Retina (tissue), 1 donor: ENCODE results near the gene GSTA2.
"Not testable (repeated sequence)": the region's sequence is repeated elsewhere in the genome, so short reads cannot be mapped to it uniquely, and the experiment has no call there.

Source experiments
- DNase-seq: peaks from one replicate; pipeline ENCODE4 v3.0.0-alpha.2; 2016

Gene GSTA2

DNA sequence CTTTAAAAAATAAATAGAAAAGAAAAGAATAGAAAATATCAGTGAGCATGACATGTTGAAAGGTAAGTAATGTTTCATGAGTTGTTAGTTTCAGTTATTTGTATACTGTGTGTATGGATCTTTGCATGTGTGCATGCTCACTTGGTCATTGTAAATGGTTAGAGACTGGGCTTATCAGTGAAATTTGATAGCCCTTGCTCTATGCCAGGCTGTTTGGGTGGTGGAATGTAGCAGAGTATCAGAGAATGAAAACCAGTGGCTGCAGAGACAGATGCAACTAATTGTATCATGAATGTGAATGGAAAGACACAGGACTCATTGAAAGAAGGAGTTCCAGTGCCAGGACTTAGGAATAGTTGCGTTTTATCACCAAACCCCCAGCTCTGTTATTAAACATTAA is 4.2 kb downstream of the GSTA2 start:
- no peak for DNase-seq

DNA sequence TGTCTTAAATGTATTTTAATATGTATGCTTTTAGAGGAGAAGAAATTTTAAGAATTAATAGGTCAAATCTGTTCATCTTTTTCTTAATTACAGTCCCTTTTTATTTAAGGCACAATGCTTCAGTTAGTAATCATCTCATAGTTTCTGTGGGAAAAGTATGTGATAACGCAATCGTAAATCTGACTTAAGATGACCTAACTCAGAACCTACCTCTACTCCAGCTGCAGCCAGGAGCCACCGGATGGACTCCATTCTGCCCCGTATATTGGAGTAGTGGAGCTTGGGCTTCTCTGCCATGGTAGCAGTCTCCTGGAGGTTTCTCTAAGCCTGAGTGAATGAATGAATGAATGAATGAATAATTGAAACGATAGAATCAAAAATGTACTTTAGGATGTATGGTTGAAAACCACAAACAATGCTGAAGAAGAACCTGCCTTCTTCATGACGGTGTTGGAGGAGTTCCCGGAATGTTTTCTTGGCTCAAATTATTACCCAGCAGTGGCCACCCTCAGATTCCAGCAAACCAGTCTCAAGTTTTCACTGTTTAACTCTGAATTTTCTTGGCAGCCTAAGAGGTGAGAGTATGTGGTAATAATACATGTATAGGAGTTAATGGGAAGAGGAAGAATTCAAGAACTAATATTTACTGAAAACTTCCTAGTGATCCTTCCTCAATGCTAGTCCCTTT is 5.5 kb downstream of the GSTA2 start:
- DNase-seq, result not testable (repeated sequence)

DNA sequence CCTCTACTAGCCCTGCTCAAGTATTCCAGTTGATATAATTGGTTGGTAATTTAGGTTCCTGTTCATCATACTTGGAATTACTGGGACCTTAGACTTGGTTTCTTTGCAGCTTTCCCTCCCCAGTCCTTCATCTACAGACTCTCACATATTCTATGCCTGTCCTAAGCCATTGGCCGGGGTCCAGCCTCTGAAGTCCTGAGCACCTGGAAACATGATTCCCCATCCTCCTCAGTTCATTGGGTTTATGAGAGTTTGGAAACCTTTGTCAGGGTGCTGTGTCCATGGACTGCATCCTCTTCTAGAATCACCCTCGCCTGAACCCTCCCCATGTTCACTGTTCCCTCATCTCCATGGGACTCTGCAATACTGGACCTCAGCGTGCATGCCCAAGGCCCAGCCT is 8.8 kb downstream of the GSTA2 start:
- no peak for DNase-seq

DNA sequence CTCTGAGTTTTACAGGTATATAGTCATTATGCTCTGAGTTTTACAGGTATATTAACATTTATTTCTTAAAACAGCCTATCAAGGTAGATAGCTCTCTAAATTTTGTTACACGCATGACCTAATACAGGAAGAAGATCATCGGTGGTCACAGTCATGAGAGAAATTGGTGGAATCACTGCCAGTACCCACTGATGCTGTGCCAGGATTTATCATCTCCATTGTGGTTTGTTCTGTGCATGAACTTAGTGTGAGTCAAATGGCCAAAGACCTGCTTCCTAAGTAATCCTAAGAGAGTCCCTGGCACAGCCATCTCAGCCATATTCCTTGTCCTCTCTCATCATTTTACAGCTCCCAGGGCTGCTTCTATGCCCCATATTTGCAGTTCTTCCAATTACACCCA is 10.1 kb downstream of the GSTA2 start:
- DNase-seq, result not testable (repeated sequence)

DNA sequence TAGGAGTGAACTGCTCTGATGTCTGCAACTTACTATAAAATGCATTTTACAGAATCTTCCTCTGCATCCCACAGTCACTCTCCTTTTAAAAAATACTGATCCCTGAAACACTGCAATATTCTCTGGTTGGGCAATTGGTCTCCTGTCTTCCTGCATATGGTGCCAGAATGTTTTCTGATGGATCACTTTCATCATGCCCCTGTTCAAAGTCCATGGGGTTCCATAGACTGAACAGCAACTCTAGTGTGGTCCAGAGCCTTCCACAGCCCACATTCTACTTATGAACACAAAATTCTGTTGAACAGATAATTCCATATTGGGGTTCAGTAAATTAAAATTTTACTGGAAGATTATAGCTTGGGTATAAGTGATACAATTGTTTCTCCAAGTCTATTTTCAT is 11.0 kb downstream of the GSTA2 start:
- DNase-seq, result no peak

DNA sequence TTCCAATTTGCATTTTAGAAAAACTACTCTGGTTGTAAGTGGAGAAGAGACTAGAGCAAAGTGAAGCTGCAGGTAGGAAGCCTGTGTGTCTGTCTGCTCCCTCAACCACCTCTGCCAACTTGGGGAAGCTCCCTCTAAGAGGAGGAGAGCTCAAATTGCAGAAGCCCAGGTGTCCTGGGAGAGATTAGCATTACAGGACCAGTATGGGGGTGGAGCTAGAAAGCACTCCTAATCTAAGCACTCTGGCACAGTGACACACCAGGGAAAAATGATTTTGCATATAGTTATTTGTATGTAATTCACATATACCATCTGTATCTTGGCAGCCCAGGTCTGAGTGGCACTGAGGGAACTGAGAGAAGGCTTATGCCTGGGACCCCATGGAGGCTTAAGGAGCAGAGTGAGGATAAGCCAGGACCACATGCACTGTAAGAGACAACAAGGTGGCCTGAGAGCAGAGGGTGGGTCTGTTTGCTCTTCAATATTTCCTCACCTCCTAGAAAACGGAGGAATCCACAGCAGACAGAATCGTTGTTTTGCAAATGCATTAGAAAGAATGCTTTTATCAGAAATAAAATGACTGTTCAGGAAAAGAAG is 13.6 kb downstream of the GSTA2 start:
- no peak for DNase-seq

DNA sequence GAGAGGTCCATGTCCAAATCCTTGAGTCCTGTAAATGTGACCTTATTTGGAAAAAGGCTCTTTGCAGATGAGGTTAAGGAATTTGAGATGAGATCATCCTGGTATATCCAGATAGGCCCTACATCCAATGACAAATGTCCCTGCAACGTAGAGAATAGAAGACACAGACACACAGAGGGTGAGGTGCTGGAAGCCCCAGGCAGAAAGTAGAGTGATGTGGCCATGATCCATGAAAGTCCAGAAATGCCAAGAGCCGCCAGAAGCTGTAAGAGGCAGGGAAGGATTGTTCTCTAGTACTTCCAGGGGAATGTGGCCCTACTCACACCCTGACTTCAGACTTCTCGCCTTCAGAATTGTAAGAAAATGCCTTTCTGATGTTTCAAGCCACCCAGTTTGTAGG is 16.0 kb downstream of the GSTA2 start:
- DNase-seq, result not testable (repeated sequence)

DNA sequence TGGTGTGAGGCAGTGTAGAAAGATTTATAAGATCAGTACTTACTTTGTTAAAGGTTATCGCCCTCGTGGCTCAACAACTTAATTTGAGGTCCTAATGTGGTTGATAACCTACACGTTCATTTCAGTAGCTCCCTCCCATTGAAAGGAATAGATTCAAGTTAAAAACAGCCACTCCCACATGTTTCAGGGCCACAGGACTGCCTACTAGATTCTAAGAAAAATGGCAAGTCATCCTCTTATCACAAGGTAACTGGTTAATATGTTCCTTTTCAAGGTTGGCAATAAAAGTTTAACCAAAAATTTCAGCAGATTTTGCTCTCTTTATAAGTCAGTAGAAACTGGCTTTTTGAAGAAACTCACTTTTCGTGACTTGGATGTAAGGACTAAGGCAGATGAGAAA is 17.1 kb downstream of the GSTA2 start:
- DNase-seq, result no peak

DNA sequence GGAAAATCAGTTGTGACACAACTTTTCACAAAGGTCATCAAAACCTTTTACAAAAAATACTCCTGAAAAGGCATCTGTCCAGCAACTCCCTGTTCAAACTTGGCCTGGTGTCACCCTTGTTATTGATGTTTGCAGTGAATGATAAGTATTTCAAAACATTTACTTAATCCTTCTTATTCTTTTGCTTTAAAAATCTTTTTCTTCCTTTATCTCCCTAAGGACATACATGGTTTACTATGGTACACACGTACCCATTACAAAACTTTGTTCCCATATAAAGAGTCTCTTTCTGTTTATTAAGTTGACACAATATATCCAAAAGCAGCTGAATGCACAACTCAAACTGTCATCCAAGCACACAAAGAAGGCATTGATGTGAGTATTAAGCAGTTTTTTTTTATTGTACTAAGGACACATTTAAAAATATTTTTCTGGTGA is 17.5 kb downstream of the GSTA2 start:
- no peak for DNase-seq

DNA sequence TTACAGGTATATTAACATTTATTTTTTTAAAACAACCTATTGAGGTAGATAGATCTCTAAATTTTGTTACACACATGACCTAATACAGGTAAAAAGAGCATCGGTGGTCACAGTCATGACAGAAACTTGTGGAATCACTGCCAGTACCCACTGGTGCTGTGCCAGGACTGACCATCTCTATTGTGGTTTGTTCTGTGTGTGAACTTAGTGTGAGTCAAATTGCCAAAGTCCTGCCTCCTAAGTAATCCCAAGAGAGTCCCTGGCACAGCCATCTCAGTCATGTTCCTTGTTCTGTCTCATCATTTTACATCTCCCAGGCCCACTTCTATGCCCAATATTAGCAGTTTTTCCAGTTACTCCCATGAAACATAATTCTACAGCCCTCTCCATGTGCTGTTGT is 21.4 kb downstream of the GSTA2 start:
- no peak for DNase-seq

DNA sequence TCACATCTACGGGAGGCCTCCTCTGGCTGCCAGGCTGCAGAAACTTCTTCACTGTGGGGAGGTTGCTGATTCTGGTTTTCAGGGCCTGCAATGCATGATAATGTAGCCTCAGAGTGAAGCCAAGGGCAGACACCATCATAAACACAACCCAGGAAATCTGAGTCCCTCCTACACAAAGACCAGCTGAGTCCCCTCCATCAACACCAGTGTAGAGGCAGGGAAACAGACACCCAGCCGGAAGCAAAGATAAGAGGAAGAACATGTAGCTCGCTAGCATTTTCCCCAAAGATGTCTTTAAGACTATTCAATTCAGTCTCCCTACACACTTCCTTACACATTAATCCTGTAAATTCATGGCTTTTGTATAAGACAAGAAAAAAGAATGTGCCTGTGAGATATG is 23.6 kb downstream of the GSTA2 start:
- no peak for DNase-seq

DNA sequence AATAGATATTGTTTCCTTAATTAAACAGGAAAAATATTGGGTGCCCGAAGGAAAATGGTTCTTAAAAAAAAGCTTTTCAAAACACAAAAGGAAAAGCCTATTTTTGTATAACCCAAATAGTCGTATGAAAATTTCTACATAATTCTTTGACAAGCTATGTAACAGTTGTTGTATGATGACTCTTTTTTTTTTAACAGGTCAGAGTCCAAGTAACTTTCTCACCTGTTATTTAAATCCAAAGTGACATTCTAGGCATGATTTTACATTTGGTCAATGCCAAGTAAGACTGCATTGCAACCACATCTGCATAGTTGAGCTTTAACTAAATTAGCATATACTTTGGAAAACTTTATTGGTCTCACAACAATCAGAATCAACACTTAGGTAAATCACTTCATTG is 24.1 kb downstream of the GSTA2 start:
- no peak for DNase-seq

DNA sequence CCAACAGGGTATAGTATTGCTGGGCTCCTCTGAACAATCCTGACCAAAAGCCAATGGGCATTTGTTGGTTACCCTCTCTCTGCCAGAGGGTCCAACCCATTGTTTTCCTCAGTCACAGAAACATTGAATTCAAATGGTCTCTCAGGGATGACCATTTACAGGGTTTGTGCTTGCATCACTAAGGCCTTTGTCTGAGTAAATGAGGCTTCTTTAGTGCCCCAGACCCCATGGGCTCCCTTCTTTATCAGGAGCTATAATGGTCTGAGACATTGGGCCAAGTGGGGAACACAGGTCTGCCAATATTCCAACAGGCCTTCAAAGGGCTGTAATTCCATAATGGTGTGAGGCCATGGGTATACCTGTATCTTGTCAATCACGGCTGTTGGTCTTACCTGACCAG is 27.1 kb downstream of the GSTA2 start:
- no peak for DNase-seq

DNA sequence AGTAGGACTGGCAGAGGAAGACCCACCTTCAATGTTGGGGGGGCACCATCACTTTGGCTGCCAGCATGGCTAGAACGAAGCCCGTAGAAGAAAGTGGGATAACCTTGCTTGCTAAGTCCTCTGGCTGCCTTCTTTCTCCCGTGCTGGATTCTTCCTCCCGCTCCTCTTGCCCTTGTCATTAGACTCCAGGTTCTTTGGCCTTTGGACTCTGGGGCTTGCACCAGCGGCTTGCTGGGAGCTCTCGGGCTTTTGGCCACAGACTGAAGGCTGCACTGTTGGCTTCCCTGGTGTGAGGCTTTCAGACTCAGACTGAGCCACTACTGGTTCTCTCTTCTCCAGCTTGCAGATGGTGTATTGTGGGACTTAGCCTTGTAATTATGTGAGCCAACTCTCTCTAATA is 28.2 kb downstream of the GSTA2 start:
- DNase-seq, result no peak

DNA sequence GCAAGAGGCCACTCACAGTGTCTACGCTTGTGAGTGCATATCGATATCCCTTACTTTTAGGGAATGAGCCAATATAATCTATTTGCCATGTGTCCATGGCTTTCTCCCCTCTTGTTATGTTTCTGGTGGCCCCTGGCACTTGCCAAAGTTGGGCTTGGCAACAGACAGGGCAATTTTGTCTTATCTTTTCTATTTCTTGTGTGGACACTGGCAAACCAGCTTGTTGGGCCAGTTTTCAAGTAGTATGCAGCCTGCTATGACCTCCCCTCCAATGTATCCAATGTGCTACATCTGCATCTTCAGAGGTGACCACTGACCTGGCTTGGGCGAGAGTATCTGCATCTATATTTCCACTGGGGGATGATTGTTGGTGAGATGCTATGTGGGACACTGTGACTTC is 29.2 kb downstream of the GSTA2 start:
- DNase-seq, result no peak

DNA sequence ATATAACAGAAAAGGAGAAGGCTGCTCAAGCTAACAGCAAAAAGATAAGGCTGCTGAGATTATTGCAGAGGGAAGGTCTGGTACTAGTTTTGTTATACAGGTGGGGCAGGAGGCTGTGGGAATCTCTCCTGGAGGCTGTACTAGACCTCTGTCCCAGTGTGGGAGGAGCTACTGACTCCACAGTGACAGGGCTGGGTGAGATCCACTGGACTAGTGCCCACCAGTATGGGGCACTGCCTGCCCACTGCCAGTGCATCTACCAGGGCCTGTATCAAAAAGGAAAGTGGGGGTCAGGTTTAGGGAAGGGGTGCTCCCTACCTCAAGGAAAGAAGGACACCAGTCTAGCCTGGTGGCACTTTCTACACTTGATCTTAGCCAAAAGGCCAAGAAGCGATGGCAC is 30.1 kb downstream of the GSTA2 start:
- DNase-seq, result no peak

DNA sequence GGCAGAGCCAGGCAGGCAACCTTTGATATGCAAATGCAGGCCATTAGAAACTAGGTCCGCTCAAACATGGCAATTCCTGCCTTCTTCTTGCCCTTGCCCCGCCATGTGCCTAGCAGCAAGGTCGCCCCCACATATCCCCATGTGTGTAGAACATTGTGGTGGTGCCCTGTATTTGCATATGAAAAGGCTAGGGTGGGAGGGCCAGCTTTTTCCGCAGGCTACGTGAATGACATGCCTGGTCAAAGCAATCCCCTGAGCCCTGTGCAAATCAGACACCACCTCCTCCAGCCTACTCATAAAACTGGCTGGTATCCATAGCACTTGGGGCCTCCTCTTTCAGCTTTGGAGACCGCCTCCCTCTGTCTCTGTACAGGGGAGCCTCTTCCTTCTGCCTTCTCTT is 31.6 kb downstream of the GSTA2 start:
- no peak for DNase-seq

DNA sequence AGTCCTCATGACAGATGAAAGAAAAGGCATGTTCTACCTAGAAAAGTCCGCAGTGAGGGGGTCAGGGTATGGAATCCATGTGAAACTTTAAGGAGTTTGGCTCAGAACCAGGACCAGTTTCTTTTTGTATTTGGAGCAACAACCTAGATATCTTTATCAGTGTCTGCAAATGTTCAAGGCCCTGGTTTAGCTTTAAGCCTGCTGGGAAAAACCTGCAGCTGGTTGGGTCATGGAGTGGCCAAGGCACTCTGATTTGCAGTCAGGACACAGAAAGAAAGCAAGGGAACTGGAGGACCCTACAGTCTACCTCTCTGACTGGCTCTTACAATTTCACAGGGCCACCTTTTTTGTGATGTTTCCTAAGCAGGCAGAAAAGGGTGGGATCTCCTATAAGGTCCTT is 33.7 kb downstream of the GSTA2 start:
- DNase-seq, result no peak

DNA sequence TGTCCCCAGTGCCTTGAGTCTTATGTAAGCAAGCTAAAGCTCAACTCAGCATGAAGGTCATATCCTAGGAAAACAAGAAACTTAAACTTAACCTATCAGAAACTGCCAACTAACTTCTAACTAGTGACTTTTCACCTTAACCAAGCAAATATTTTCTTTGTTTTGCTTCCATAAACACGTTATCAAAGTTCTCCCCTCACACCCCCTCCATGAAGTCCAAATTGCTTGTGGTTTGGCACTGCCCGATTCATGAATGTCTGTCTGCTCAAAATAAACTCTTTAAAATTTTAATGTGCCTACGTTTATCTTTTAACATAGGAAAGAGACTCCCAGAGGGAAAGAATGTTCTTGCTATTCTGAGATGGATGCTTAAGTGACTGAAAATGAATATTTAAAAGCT is 34.9 kb downstream of the GSTA2 start:
- no peak for DNase-seq

DNA sequence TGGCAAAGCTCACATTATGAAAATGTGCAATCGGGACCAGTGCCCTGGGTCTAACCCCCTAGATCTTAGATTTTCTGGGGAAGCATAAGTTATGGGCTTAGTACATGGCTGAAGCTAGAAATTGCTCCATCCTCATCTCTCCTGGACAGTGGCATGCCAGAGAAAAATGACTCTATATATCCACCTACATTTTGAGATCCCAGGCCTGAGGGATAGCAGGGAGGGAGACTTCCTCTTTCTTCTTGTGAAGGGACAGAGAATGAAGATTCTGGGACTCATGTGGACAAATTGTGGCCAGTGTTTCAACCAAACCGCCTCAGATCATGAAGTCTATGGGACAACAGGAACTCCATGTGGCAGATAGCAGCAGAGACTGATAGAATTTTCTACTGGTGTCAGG is 35.4 kb downstream of the GSTA2 start:
- no peak for DNase-seq

DNA sequence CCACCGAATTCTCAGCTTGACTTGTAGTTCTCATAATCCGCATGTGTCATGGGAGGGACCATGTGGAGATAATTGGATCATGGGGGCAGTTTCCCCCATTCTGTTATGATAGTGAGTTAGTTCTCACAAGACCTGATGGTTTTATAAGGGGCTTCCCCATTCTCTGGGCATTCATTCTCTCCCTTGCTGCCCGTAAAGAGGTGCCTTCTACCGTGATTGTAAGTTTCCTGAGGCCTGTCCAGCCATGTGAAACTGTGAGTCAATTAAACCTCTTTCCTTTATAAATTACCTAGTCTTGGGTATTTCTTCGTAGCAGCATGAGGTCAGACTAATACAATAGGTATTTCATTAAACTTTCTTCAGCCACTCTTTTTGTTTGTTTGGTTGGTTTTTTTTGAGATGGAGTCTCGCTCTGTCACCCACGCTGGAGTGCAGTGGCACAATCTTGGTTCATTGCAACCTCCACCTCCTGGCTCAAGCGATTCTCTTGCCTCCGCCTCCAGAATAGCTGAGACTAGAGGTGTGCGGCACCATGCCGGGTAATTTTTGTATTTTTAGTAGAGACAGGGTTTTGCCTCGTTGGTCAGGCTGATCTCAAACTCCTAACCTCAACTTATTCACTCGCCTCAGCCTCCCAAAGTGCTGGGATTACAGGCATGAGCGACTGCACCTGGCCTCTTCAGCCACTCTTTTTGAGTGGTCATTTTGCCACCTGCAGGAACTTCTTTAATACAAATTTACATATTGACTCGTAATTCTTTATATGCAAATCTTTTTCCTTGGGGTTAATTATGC is 36.3 kb downstream of the GSTA2 start:
- DNase-seq, result no peak

DNA sequence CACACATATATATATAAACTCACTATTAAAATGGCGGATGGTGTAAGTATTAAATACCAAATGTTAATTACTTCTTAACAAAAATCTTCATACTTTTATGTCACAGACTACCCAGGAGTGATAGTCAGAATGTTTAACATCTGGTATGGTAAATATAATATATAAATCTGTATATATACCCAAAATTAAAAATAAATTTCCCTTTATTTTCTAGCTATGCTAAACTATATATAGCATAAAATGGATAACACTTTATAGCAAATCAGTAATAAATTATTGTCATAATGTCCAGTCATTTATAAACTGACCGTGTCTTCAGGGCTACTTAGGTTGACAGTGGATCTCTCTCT is 37.1 kb downstream of the GSTA2 start:
- no peak for DNase-seq

DNA sequence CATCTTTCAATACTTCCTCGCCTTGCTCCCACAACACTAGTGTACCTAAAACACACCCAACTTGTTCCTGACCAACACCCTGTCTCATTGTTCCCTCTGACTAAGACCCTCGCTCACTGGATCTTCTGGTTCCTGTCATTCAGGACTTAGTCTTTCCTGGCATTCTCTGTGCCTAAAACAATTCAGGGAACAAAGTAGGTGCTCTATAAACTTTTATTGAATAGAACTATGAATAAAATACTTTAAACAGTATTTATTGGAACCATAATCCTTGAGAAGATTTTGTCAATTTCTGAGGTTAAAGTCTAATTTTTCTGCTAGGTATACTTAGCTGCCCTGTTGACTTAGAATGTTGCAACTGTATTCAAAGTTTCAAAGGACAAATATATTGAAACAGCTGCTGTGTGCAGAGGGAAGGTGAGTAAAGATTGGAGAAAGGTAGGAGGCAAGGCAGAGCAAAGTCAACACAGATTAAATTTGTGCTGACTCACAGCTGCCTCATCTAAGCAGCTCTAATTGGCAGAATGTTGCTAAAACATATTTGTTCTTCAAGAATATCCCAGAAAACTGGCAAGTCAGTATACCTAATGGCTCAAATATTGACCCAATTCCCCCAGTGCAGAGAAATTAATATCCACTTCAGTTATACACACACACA is 37.6 kb downstream of the GSTA2 start:
- no peak for DNase-seq

DNA sequence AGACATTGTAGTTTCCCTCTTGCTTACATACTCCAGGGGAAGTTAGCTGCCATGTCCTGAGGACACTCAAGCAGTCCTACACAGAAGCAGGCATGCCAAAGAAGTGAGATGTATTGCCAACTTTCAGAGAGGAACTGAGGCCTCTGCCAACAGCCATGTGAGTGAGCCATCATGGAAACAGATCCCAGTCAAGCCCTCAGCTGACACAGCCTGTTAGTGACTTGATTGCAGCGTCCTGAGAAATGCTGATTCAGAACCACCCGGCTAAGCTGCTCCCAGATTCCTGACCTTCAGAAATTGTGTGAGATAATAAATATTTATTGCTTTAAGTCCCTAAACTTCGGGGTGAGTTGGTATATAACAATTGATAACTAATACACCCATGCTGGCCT is 38.1 kb downstream of the GSTA2 start:
- no peak for DNase-seq
